GM19324 (cell line): ENCODE measurements around the gene GLUD2.

Source experiments
- ATAC-seq: cut with Tn5 transposase; IDR thresholded peaks from one replicate; pipeline ENCODE4 v1.9.1; 2021; ENCODE audit warnings: mild to moderate bottlenecking, moderate library complexity; ENCODE audit not compliant: unreplicated experiment, low FRiP score

GLUD2 gene

DNA sequence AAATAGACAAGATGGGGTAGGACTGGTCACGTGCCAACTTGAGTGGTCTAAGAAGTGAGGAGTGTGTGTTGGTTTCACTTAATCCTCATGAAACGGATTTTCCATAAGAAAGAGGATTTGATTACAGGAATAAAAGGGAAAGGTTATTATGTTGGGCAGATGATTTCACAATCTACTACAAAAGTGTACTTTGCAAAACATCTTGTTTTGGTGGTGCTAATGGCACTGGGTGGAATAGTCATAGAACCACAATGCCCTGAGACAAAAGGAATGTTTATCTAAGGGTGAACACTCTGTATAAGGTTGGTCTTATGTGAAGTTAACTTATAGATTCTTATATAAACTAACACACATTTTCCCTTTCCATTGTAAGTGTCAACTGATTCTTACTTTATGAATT lies 45.6 kb downstream of the GLUD2 start:
- no peak for ATAC-seq
